ENCODE data around the gene TMTC3.

DNA sequence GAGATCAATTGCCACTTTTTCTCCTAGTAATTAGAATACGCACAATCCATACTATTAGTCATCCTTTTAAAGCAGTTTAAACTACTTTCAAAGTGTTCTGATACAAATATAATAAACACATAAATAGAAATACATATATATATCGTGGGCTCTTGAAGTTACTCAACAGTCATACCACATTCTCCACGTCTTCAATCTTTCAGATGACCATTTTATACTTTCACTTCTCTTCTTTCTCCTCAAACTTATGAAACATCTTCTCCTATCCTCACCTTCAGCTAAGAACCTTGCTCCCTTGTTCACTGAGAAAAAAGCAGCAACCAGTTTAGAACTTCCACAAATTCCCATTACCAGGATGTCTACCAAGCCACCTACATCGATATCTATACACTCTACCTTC is 19.4 kb upstream of the TMTC3 start:
- TF ChIP-seq CTCF (IDR thresholded peaks at IDR 0.05) (no peak), POLR2A (IDR thresholded peaks at IDR 0.05) (no peak)
